Liver (tissue), 9 donors: ENCODE measurements around the gene ITM2C. TPM values are rescaled to one million over a fixed set of nuclear protein-coding genes. Genes with fewer than 3 reads are reported as not detected.

Source experiments
- DNase-seq: peaks from one replicate; pipeline ENCODE4 v3.0.0-alpha.2; 2017; ENCODE audit warnings: low spot score
- H3K27ac ChIP-seq, 2 donors: one replicate each; pipeline ENCODE4 v1.7.0; 2013; ENCODE audit warnings: inconsistent platforms in 2 of 2, low read length in 2 of 2, control low read depth in 1 of 2, low read depth in 1 of 2, mild to moderate bottlenecking in 1 of 2
- H3K27me3 ChIP-seq, 4 donors: one replicate each; pipeline versions ENCODE4 v1.6.1 to v1.7.0; 2013; ENCODE audit warnings: low read length in 3 of 4, inconsistent platforms in 1 of 4, mild to moderate bottlenecking in 1 of 4, moderate library complexity in 1 of 4; ENCODE audit not compliant: control insufficient read depth in 4 of 4, insufficient read depth in 4 of 4
- H3K36me3 ChIP-seq, 4 donors: one replicate each; pipeline versions ENCODE4 v1.6.1 to v1.7.0; 2013; ENCODE audit warnings: low read length in 3 of 4, mild to moderate bottlenecking in 3 of 4, low read depth in 1 of 4, moderate library complexity in 1 of 4; ENCODE audit not compliant: control insufficient read depth in 4 of 4, insufficient read depth in 3 of 4
- H3K4me1 ChIP-seq, 4 donors: one replicate each; pipeline versions ENCODE4 v1.6.1 to v1.7.0; 2013; ENCODE audit warnings: low read length in 3 of 4, mild to moderate bottlenecking in 3 of 4, moderate library complexity in 1 of 4; ENCODE audit not compliant: control insufficient read depth in 4 of 4, insufficient read depth in 4 of 4
- H3K4me3 ChIP-seq, 3 donors: one replicate each; pipeline versions ENCODE4 v1.6.1 to v1.7.0; 2013; ENCODE audit warnings: low read length in 3 of 3, control low read depth in 1 of 3, low read depth in 1 of 3, mild to moderate bottlenecking in 1 of 3
- H3K9ac ChIP-seq, 2 donors: one replicate each; pipeline ENCODE4 v1.7.0; 2013; ENCODE audit warnings: low read length in 2 of 2, mild to moderate bottlenecking in 2 of 2, moderate library complexity in 2 of 2, control low read depth in 1 of 2, low read depth in 1 of 2
- H3K9me3 ChIP-seq, 4 donors: one replicate each; pipeline versions ENCODE4 v1.6.1 to v1.7.0; 2013; ENCODE audit warnings: low read length in 3 of 4; ENCODE audit not compliant: control insufficient read depth in 4 of 4
- EGR1 ChIP-seq, 2 donors: IDR thresholded peaks; 2 replicates each; pipeline ENCODE4 v1.6.1; 2016 to 2018; ENCODE audit warnings: antibody characterized with exemption in 2 of 2, low read depth in 2 of 2
- FOXA1 ChIP-seq: IDR thresholded peaks from 2 replicates; pipeline ENCODE4 v1.6.1; 2016; ENCODE audit warnings: antibody characterized with exemption
- FOXA2 ChIP-seq: IDR thresholded peaks from 2 replicates; pipeline ENCODE4 v1.6.1; 2016; ENCODE audit warnings: antibody characterized with exemption
- GABPA ChIP-seq, 2 donors: IDR thresholded peaks in 1 of 2; conservative IDR thresholded peaks in 1 of 2; 2 replicates each; pipeline ENCODE4 v1.6.1; 2016; ENCODE audit warnings: antibody characterized with exemption in 2 of 2, mild to moderate bottlenecking in 1 of 2, moderate library complexity in 1 of 2
- HNF4A ChIP-seq, 2 donors: conservative IDR thresholded peaks; 2 replicates each; pipeline ENCODE4 v1.6.1; 2016; ENCODE audit warnings: antibody characterized with exemption in 2 of 2, mild to moderate bottlenecking in 2 of 2
- HNF4G ChIP-seq: IDR thresholded peaks from 2 replicates; pipeline ENCODE4 v1.6.1; 2016; ENCODE audit warnings: antibody characterized with exemption
- JUND ChIP-seq, 2 donors: IDR thresholded peaks; 2 replicates each; pipeline ENCODE4 v1.6.1; 2016; ENCODE audit warnings: antibody characterized with exemption in 2 of 2
- NR2F2 ChIP-seq: IDR thresholded peaks from 2 replicates; pipeline ENCODE4 v1.6.1; 2016; ENCODE audit warnings: antibody characterized with exemption
- RAD21 ChIP-seq, 2 donors: IDR thresholded peaks; 2 replicates each; pipeline ENCODE4 v1.6.1; 2016; ENCODE audit warnings: antibody characterized with exemption in 2 of 2, mild to moderate bottlenecking in 2 of 2
- RXRA ChIP-seq, 2 donors: IDR thresholded peaks; 2 replicates each; pipeline ENCODE4 v1.6.1; 2017 to 2018; ENCODE audit warnings: antibody characterized with exemption in 2 of 2, mild to moderate bottlenecking in 1 of 2
- SP1 ChIP-seq: IDR thresholded peaks from 2 replicates; pipeline ENCODE4 v1.6.1; 2018; ENCODE audit warnings: antibody characterized with exemption, mild to moderate bottlenecking
- TAF1 ChIP-seq: conservative IDR thresholded peaks from 2 replicates; pipeline ENCODE4 v1.6.1; 2016; ENCODE audit warnings: antibody characterized with exemption, mild to moderate bottlenecking
- YY1 ChIP-seq: IDR thresholded peaks from 2 replicates; pipeline ENCODE4 v1.6.1; 2016; ENCODE audit warnings: antibody characterized with exemption, mild to moderate bottlenecking
- WGBS: extraction: QIAGEN DNeasy Blood & Tissue Kit; methylation state at CpG from one replicate; pipeline ENCODE4 v1.1.7; 2013; 5-methylcytosine and 5-hydroxymethylcytosine counted together
- polyA plus RNA-seq, 2 donors: library from polyadenylated mRNA; stranded (reverse) in 1 of 2; unstranded in 1 of 2; fragments of 200-250 nt in 1 of 2; fragments of >200 nt in 1 of 2; fragmentation: Nextera tagmentation in 1 of 2; extraction: Ambion mirVana in 1 of 2; gene quantifications; one replicate each; pipeline versions ENCODE4 v1.2.1 to v1.2.3, GENCODE V29; 2013 to 2015
- total RNA-seq, 2 donors: library from RNA; depleted of rRNA; stranded (reverse); fragments of >200 nt; gene quantifications; one replicate each; pipeline ENCODE4 v1.2.3, GENCODE V29; 2014
- TF ChIP-seq, protein P1 (sequence below): IDR thresholded peaks from 2 replicates; pipeline ENCODE4 v1.6.1; 2016; ENCODE audit warnings: antibody characterized with exemption, mild to moderate bottlenecking
- TF ChIP-seq, protein P2 (sequence below): IDR thresholded peaks from 2 replicates; pipeline ENCODE4 v1.6.1; 2016; ENCODE audit warnings: antibody characterized with exemption
- TF ChIP-seq, protein P3 (sequence below): fragments of 150-350 bp; IDR thresholded peaks from 2 replicates; pipeline ENCODE4 v1.5.1; 2017; ENCODE audit warnings: improper control_type of control experiment, low read depth, low read length; ENCODE audit not compliant: missing input control
- TF ChIP-seq, protein P4 (sequence below): IDR thresholded peaks from 2 replicates; pipeline ENCODE4 v1.6.1; 2016; ENCODE audit warnings: antibody characterized with exemption
- TF ChIP-seq, protein P5 (sequence below): IDR thresholded peaks from 2 replicates; pipeline ENCODE4 v1.6.1; 2016; ENCODE audit warnings: antibody characterized with exemption
- donor health status: healthy.
- donor health status: healthy.
- donor health status: healthy.
- donor health status: healthy.
- donor health status: healthy.

The ITM2C gene
- total and polyA plus RNA-seq, 4 donors = 13.6 to 45.2 (median 27.6) TPM

DNA sequence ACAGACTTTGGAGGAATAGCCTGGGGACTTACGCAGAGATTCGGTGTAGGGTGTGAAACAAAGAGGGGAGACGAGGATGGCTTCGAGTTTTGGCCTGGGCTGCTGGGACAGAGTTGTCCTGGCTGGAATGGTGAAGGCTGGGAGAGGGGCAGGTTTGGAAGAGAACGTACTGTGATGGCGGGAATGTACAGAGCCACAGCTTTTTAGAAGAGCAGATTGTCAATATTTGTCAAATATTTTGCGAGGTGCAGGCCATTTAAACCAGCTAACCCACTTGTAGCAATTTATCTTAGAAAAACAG is 14.4 kb upstream of the ITM2C start:
- Histone ChIP-seq H3K27ac (no peak overlapping the region), H3K4me3 (no peak overlapping the region), H3K9me3 (peaks cover 0 to 4% (median 0%) of the 10 kb centered on the region in 4 donors), H3K4me1 (peaks cover 0 to 2% (median 0%) of the 10 kb centered on the region in 4 donors), H3K9ac (no peak overlapping the region), H3K27me3 (no peaks in the 10 kb centered on the region), H3K36me3 (no peaks in the 10 kb centered on the region)
- no peak for DNase-seq
- 56% methylated on average over 7 of the region's 7 CpGs for WGBS
- TF ChIP-seq FOXA2 (no peak), RXRA (IDR thresholded peaks at IDR 0.05) (no peak), HNF4G (no peak), SP1 (no peak), EGR1 (IDR thresholded peaks at IDR 0.05; ENCODE audit: low read depth in 2 of 2) (no peak), YY1 (no peak), JUND (IDR thresholded peaks at IDR 0.05) (no peak), GABPA (IDR thresholded peaks at IDR 0.05 in 1 of 2, conservative IDR thresholded peaks at IDR 0.05 in 1 of 2) (no peak), NR2F2 (no peak), RAD21 (IDR thresholded peaks at IDR 0.05) (no peak), TAF1 (no peak), HNF4A (conservative IDR thresholded peaks at IDR 0.05) (no peak), FOXA1 (no peak)
- TF ChIP-seq, protein P1, sequence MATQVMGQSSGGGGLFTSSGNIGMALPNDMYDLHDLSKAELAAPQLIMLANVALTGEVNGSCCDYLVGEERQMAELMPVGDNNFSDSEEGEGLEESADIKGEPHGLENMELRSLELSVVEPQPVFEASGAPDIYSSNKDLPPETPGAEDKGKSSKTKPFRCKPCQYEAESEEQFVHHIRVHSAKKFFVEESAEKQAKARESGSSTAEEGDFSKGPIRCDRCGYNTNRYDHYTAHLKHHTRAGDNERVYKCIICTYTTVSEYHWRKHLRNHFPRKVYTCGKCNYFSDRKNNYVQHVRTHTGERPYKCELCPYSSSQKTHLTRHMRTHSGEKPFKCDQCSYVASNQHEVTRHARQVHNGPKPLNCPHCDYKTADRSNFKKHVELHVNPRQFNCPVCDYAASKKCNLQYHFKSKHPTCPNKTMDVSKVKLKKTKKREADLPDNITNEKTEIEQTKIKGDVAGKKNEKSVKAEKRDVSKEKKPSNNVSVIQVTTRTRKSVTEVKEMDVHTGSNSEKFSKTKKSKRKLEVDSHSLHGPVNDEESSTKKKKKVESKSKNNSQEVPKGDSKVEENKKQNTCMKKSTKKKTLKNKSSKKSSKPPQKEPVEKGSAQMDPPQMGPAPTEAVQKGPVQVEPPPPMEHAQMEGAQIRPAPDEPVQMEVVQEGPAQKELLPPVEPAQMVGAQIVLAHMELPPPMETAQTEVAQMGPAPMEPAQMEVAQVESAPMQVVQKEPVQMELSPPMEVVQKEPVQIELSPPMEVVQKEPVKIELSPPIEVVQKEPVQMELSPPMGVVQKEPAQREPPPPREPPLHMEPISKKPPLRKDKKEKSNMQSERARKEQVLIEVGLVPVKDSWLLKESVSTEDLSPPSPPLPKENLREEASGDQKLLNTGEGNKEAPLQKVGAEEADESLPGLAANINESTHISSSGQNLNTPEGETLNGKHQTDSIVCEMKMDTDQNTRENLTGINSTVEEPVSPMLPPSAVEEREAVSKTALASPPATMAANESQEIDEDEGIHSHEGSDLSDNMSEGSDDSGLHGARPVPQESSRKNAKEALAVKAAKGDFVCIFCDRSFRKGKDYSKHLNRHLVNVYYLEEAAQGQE = no peak
- TF ChIP-seq, protein P2, sequence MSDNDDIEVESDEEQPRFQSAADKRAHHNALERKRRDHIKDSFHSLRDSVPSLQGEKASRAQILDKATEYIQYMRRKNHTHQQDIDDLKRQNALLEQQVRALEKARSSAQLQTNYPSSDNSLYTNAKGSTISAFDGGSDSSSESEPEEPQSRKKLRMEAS = no peak
- TF ChIP-seq, protein P3, sequence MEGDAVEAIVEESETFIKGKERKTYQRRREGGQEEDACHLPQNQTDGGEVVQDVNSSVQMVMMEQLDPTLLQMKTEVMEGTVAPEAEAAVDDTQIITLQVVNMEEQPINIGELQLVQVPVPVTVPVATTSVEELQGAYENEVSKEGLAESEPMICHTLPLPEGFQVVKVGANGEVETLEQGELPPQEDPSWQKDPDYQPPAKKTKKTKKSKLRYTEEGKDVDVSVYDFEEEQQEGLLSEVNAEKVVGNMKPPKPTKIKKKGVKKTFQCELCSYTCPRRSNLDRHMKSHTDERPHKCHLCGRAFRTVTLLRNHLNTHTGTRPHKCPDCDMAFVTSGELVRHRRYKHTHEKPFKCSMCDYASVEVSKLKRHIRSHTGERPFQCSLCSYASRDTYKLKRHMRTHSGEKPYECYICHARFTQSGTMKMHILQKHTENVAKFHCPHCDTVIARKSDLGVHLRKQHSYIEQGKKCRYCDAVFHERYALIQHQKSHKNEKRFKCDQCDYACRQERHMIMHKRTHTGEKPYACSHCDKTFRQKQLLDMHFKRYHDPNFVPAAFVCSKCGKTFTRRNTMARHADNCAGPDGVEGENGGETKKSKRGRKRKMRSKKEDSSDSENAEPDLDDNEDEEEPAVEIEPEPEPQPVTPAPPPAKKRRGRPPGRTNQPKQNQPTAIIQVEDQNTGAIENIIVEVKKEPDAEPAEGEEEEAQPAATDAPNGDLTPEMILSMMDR = no peak
- TF ChIP-seq, protein P4, sequence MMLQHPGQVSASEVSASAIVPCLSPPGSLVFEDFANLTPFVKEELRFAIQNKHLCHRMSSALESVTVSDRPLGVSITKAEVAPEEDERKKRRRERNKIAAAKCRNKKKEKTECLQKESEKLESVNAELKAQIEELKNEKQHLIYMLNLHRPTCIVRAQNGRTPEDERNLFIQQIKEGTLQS = no peak
- TF ChIP-seq, protein P5, sequence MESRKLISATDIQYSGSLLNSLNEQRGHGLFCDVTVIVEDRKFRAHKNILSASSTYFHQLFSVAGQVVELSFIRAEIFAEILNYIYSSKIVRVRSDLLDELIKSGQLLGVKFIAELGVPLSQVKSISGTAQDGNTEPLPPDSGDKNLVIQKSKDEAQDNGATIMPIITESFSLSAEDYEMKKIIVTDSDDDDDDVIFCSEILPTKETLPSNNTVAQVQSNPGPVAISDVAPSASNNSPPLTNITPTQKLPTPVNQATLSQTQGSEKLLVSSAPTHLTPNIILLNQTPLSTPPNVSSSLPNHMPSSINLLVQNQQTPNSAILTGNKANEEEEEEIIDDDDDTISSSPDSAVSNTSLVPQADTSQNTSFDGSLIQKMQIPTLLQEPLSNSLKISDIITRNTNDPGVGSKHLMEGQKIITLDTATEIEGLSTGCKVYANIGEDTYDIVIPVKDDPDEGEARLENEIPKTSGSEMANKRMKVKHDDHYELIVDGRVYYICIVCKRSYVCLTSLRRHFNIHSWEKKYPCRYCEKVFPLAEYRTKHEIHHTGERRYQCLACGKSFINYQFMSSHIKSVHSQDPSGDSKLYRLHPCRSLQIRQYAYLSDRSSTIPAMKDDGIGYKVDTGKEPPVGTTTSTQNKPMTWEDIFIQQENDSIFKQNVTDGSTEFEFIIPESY = no peak
